ENCODE data around the gene SRSF6. TPM values are rescaled to one million over a fixed set of nuclear protein-coding genes. Genes with fewer than 3 reads are reported as not detected.
"Not testable (repeated sequence)": the region's sequence is repeated elsewhere in the genome, so short reads cannot be mapped to it uniquely, and the experiment has no call there.

The SRSF6 gene
- total RNA-seq, 1 experiment from 2014 or later, result 77.3 TPM

- no peak overlapping the region for H3K9ac ChIP-seq (ENCODE audit: low read length)
- H4K20me1 ChIP-seq (ENCODE audit: low read length), result no peaks in the 10 kb centered on the region
- ATAC-seq (no peak), DNase-seq (no peak)
- intact Hi-C loops (cut with micrococcal nuclease), result no loop called here
- no peaks in the 10 kb centered on the region for H3K9me2 ChIP-seq (replicated peaks; ENCODE audit: low read length)
- peaks cover 29% of the 10 kb centered on the region for H3K27me3 ChIP-seq (ENCODE audit: low read length)
- H3K27ac ChIP-seq (ENCODE audit: low read length), result no peak overlapping the region
- H3F3A ChIP-seq (ENCODE audit: low read length, unreplicated experiment), result no peaks in the 10 kb centered on the region
- H3K4me2 ChIP-seq (ENCODE audit: low read length), result no peak overlapping the region
- H2AFZ ChIP-seq (ENCODE audit: low read length), result no peak overlapping the region
- no peak for TF ChIP-seq CTCF (conservative IDR thresholded peaks at IDR 0.05; ENCODE audit: low read depth, low read length)
- TF ChIP-seq EZH2phosphoT487 (IDR thresholded peaks at IDR 0.05; ENCODE audit: borderline replicate concordance, low read length), result no peak
- TF ChIP-seq EZH2 (IDR thresholded peaks at IDR 0.05; ENCODE audit: low read length, unreplicated experiment), result no peak
- H3K79me2 ChIP-seq (ENCODE audit: low read length), result no peaks in the 10 kb centered on the region
- ChIA-PET CTCF (no interaction called here), POLR2A (ENCODE audit: unreplicated experiment) (no interaction called here)
- H3K36me3 ChIP-seq (ENCODE audit: low read depth, low read length), result no peaks in the 10 kb centered on the region
- no peaks in the 10 kb centered on the region for H3K4me1 ChIP-seq (ENCODE audit: insufficient read depth, low read length)
- H3K4me3 ChIP-seq (ENCODE audit: low read length), result no peak overlapping the region
- H3K9me3 ChIP-seq (ENCODE audit: low read length), result peaks cover 10% of the 10 kb centered on the region; the same call in 1 of the 2 replicates
- no TSS peak for BruUV-seq (replicated peaks)
These were observed 41.0 kb upstream of the SRSF6 start for GRCh38 chr20:43416591-43417228.

DNA sequence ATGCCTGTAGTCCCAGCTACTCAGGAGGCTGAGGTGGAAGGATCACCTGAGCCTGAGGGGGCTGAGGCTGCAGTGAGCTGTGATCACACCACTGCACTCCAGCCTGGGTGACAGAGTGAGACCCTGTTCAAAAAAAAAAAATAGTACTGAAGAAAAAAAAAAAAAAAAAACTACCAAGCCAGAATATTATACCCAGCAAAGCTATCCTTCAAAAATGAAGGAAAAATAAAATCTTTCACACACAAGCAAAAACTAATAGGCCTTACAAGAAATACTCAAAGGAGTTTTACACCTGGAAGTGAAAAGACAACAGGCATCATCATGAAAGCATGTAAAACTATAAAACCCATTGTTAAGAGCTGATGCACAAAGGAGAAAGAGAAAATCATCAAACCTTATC is 37.5 kb upstream of the SRSF6 start:
- H3K4me1 ChIP-seq (ENCODE audit: insufficient read depth, low read length), result no peaks in the 10 kb centered on the region
- TF ChIP-seq EZH2 (IDR thresholded peaks at IDR 0.05; ENCODE audit: low read length, unreplicated experiment) (no peak), CTCF (conservative IDR thresholded peaks at IDR 0.05; ENCODE audit: low read depth, low read length) (no peak), EZH2phosphoT487 (IDR thresholded peaks at IDR 0.05; ENCODE audit: borderline replicate concordance, low read length) (no peak)
- ChIA-PET CTCF (no interaction called here), POLR2A (ENCODE audit: unreplicated experiment) (no interaction called here)
- H3K9ac ChIP-seq (ENCODE audit: low read length), result no peak overlapping the region
- no peaks in the 10 kb centered on the region for H3K36me3 ChIP-seq (ENCODE audit: low read depth, low read length)
- no peaks in the 10 kb centered on the region for H3K9me2 ChIP-seq (replicated peaks; ENCODE audit: low read length)
- ATAC-seq (no peak), DNase-seq (no peak)
- H3K27ac ChIP-seq (ENCODE audit: low read length), result no peak overlapping the region
- peaks cover 17% of the 10 kb centered on the region; the same call in 1 of the 2 replicates for H3K27me3 ChIP-seq (ENCODE audit: low read length)
- intact Hi-C loops (cut with micrococcal nuclease), result no loop called here
- no TSS peak for BruUV-seq (replicated peaks)
- peaks cover 10% of the 10 kb centered on the region; the same call in 1 of the 2 replicates for H3K9me3 ChIP-seq (ENCODE audit: low read length)
- H3K4me2 ChIP-seq (ENCODE audit: low read length), result no peak overlapping the region
- no peaks in the 10 kb centered on the region for H3F3A ChIP-seq (ENCODE audit: low read length, unreplicated experiment)
- H4K20me1 ChIP-seq (ENCODE audit: low read length), result no peaks in the 10 kb centered on the region
- no peaks in the 10 kb centered on the region for H3K79me2 ChIP-seq (ENCODE audit: low read length)
- no peak overlapping the region for H2AFZ ChIP-seq (ENCODE audit: low read length)
- no peak overlapping the region for H3K4me3 ChIP-seq (ENCODE audit: low read length)

DNA sequence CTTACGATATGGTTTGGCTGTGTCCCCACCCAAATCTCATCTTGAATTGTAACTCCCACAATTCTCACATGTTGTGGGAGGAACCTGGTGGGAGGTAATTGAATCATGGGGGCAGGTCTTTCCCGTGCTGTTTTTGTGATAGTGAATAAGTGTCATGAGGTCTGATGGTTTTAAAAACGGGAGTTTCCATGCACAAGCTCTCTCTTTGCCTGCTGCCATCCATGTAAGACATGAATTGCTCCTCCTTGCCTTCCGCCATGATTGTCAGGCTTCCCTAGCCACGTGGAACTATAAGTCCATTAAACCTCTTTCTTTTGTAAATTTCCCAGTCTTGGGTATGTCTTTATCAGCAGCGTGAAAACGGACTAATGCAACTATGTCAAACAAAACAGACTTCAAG is 36.8 kb upstream of the SRSF6 start:
- H3K4me2 ChIP-seq (ENCODE audit: low read length); H3K4me1 ChIP-seq (ENCODE audit: insufficient read depth, low read length); H4K20me1 ChIP-seq (ENCODE audit: low read length); intact Hi-C loops (cut with micrococcal nuclease); BruUV-seq (replicated peaks); POLR2A ChIA-PET (ENCODE audit: unreplicated experiment); H3K9me2 ChIP-seq (replicated peaks; ENCODE audit: low read length); H3K9ac ChIP-seq (ENCODE audit: low read length); H3K79me2 ChIP-seq (ENCODE audit: low read length); H3K4me3 ChIP-seq (ENCODE audit: low read length); H3K36me3 ChIP-seq (ENCODE audit: low read depth, low read length); H2AFZ ChIP-seq (ENCODE audit: low read length); H3K27ac ChIP-seq (ENCODE audit: low read length); DNase-seq; ATAC-seq; H3F3A ChIP-seq (ENCODE audit: low read length, unreplicated experiment); CTCF ChIA-PET: not testable (repeated sequence)
- H3K9me3 ChIP-seq (ENCODE audit: low read length), result peaks cover 10% of the 10 kb centered on the region; the same call in 1 of the 2 replicates
- H3K27me3 ChIP-seq (ENCODE audit: low read length), result peaks cover 18% of the 10 kb centered on the region; the same call in 1 of the 2 replicates
